Esophagus muscularis mucosa (tissue), 4 donors: ENCODE results near the gene PFKFB3. TPM values are rescaled to one million over a fixed set of nuclear protein-coding genes. Genes with fewer than 3 reads are reported as not detected.
"Not testable (repeated sequence)": the region's sequence is repeated elsewhere in the genome, so short reads cannot be mapped to it uniquely, and the experiment has no call there.

Experiments
- DNase-seq: peaks from one replicate; pipeline ENCODE4 v3.0.0-alpha.2; 2017; ENCODE audit errors: extremely low spot score
- H3K27ac ChIP-seq, 4 donors: fragments of 200-600 bp; sonication (generic); replicated peaks in 1 of 4; 1 replicate in 3 of 4; 2 replicates in 1 of 4; pipeline ENCODE4 v1.5.1; 2016 to 2019; ENCODE audit warnings: mild to moderate bottlenecking in 1 of 4
- H3K27me3 ChIP-seq, 4 donors: fragments of 200-600 bp; sonication (generic); one replicate each; pipeline versions ENCODE4 v1.5.1 to v1.6.0; 2016 to 2019
- H3K36me3 ChIP-seq, 4 donors: fragments of 200-600 bp; sonication (generic); one replicate each; pipeline ENCODE4 v1.5.1; 2016 to 2019
- H3K4me1 ChIP-seq, 4 donors: fragments of 200-600 bp; sonication (generic); one replicate each; pipeline ENCODE4 v1.5.1; 2016 to 2019
- H3K4me3 ChIP-seq, 4 donors: fragments of 200-600 bp; sonication (generic); 1 replicate in 2 of 4; 2 replicates in 2 of 4; pipeline ENCODE4 v1.5.1; 2016 to 2019; ENCODE audit warnings: mild to moderate bottlenecking in 4 of 4, moderate library complexity in 1 of 4
- H3K9me3 ChIP-seq, 4 donors: fragments of 200-600 bp; sonication (generic); 1 replicate in 3 of 4; 2 replicates in 1 of 4; pipeline ENCODE4 v1.5.1; 2016 to 2019
- EP300 ChIP-seq: sonication (generic); formaldehyde crosslinking; IDR thresholded peaks from one replicate; pipeline ENCODE4 v1.6.1; 2017; ENCODE audit warnings: antibody characterized with exemption
- POLR2A ChIP-seq: fragments of 450-650 bp; IDR thresholded peaks from one replicate; pipeline ENCODE4 v1.6.1; 2017; ENCODE audit warnings: antibody characterized with exemption, moderate library complexity, mild to moderate bottlenecking, low read depth
- POLR2AphosphoS5 ChIP-seq, 2 donors: sonication (generic); formaldehyde crosslinking; IDR thresholded peaks; one replicate each; pipeline ENCODE4 v1.6.1; 2017; ENCODE audit warnings: antibody characterized with exemption in 2 of 2
- WGBS: methylation state at CpG from one replicate; pipeline ENCODE4 v1.1.5; 2018; 5-methylcytosine and 5-hydroxymethylcytosine counted together
- intact Hi-C: fragments of 100-400 bp; cut with DNase I; formaldehyde crosslinking; loops from one replicate; pipeline ENCODE4 v1.15.1; 2023
- total RNA-seq, 4 donors: library from RNA; depleted of rRNA; stranded (reverse); fragments of >200 nt; gene quantifications; one replicate each; pipeline versions ENCODE4 v1.1.0 to v1.2.1, GENCODE V29; 2016
- TF ChIP-seq, protein P1 (sequence below), 3 experiments: fragments of 200-600 bp in 2 of 3; fragments of 450-650 bp in 1 of 3; sonication (generic) in 2 of 3; IDR thresholded peaks; one replicate each; pipeline ENCODE4 v1.5.1; 2017 to 2019; ENCODE audit warnings: antibody characterized with exemption in 3 of 3, mild to moderate bottlenecking in 2 of 3, moderate library complexity in 1 of 3

The PFKFB3 gene
- total RNA-seq, 4 donors from 2014 or later, result 22.4 to 49.1 (median 37.9) TPM

- no peak for DNase-seq
- 73% methylated on average over 6 of the region's 6 CpGs for WGBS
- Histone ChIP-seq H3K27ac (peak overlapping the region; percentile 78 to 80 (median 79)), H3K4me1 (peaks cover 44 to 87% (median 80%) of the 10 kb centered on the region in 4 donors), H3K4me3 (no peak overlapping the region), H3K27me3 (no peaks in the 10 kb centered on the region), H3K9me3 (no peaks in the 10 kb centered on the region), H3K36me3 (no peaks in the 10 kb centered on the region)
- intact Hi-C loops, result no loop called here
- TF ChIP-seq, protein P1, sequence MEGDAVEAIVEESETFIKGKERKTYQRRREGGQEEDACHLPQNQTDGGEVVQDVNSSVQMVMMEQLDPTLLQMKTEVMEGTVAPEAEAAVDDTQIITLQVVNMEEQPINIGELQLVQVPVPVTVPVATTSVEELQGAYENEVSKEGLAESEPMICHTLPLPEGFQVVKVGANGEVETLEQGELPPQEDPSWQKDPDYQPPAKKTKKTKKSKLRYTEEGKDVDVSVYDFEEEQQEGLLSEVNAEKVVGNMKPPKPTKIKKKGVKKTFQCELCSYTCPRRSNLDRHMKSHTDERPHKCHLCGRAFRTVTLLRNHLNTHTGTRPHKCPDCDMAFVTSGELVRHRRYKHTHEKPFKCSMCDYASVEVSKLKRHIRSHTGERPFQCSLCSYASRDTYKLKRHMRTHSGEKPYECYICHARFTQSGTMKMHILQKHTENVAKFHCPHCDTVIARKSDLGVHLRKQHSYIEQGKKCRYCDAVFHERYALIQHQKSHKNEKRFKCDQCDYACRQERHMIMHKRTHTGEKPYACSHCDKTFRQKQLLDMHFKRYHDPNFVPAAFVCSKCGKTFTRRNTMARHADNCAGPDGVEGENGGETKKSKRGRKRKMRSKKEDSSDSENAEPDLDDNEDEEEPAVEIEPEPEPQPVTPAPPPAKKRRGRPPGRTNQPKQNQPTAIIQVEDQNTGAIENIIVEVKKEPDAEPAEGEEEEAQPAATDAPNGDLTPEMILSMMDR (IDR thresholded peaks at IDR 0.05), result no peak
- no peak for TF ChIP-seq POLR2AphosphoS5 (IDR thresholded peaks at IDR 0.05)
- TF ChIP-seq POLR2A, result no peak
- TF ChIP-seq EP300, result no peak
These were observed 7.4 kb upstream of the PFKFB3 start for GRCh38 chr10:6195376-6195775.

- H3K36me3 ChIP-seq, result no peaks in the 10 kb centered on the region
- TF ChIP-seq POLR2A, result no peak
- peak; percentile 45 to 56 for TF ChIP-seq POLR2AphosphoS5 (IDR thresholded peaks at IDR 0.05)
- no peak for TF ChIP-seq EP300
- no peak for DNase-seq
- H3K27me3 ChIP-seq, result no peaks in the 10 kb centered on the region
- intact Hi-C loops, result no loop called here
- no peaks in the 10 kb centered on the region for H3K9me3 ChIP-seq
- peaks cover 44 to 90% (median 82%) of the 10 kb centered on the region in 4 donors for H3K4me1 ChIP-seq
- 61% methylated on average over 9 of the region's 9 CpGs for WGBS
- peak overlapping the region; percentile 78 to 80 (median 79) for H3K27ac ChIP-seq
- no peak overlapping the region for H3K4me3 ChIP-seq
These were observed 6.9 kb upstream of the PFKFB3 start for GRCh38 chr10:6195846-6196245.

DNA sequence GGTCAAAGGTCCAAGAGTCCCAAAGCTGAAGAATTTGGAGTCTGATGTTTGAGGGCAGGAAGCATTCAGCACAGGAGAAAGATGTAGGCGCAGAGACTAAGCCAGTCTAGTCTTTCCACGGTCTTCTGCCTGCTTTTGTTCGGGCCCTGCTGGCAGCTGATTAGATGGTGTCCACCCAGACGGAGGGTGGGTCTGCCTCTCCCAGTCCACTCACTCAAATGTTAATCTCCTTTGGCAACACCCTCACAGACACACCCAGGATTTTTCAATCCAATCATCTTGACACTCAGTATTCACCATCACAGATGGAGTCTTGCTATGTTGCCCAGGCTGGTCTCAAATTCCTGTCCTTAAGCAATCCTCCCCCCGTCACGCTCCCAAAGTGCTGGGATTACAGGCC, 6.2 kb upstream of the PFKFB3 start:
- H3K9me3 ChIP-seq, DNase-seq, H3K36me3 ChIP-seq, intact Hi-C loops, H3K27me3 ChIP-seq, H3K4me3 ChIP-seq: not testable (repeated sequence)
- peaks cover 40 to 90% (median 82%) of the 10 kb centered on the region in 4 donors for H3K4me1 ChIP-seq
- peak overlapping the region; percentile 78 to 80 (median 79) for H3K27ac ChIP-seq
- WGBS, result 84% methylated on average over 6 of the region's 6 CpGs

DNA sequence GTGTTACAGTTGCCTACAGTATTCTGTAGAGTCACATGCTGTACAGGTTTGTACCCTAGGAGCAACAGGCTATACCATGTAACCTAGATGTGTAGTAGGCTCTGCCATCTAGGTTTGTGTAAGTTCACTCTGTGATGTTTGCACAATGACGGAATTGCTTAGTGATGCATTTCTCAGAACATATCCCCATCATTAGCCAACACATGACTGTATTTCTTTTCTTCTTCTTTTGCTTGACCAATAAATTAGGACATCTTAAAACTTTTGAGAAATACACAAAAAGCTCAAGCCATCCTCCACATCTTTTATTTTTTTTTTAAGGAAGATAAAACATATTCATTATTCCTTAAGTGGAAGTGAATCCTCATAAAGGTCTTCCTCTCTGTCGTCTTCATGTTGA, 5.4 kb upstream of the PFKFB3 start:
- intact Hi-C loops, result no loop called here
- Histone ChIP-seq H3K9me3 (no peaks in the 10 kb centered on the region), H3K4me1 (peaks cover 41 to 90% (median 83%) of the 10 kb centered on the region in 4 donors), H3K27ac (peak overlapping the region; percentile 78 to 80 (median 79)), H3K36me3 (no peaks in the 10 kb centered on the region), H3K4me3 (no peak overlapping the region), H3K27me3 (no peaks in the 10 kb centered on the region)
- TF ChIP-seq EP300 (no peak), POLR2AphosphoS5 (IDR thresholded peaks at IDR 0.05) (peak in 1 of 2 donors; percentile 24), POLR2A (no peak)
- TF ChIP-seq, protein P1 (IDR thresholded peaks at IDR 0.05), result no peak
- no peak for DNase-seq
- WGBS, result 74% methylated on average over 2 of the region's 2 CpGs

DNA sequence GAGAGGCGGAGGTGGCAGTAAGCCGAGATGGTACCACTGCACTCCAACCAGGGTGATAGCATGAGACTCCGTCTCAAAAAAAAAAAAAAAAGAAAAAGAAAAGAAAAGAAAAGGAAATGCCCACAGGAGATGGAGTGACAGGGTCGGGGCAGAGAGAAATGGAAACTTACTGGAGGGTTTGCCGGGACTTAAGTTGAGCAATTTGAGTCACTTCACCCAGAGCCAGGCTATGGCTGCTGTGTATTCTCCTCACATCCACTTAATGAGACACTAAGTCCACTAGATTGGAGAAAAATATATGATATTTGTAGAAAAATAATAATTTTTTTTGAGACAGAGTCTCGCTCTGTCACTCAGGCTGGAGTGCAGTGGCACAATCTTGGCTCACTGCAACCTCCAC, 4.6 kb upstream of the PFKFB3 start:
- intact Hi-C loops, result no loop called here
- TF ChIP-seq EP300 (no peak), POLR2AphosphoS5 (IDR thresholded peaks at IDR 0.05) (no peak), POLR2A (no peak)
- TF ChIP-seq, protein P1 (IDR thresholded peaks at IDR 0.05), result no peak
- H3K36me3 ChIP-seq, result no peaks in the 10 kb centered on the region
- no peaks in the 10 kb centered on the region for H3K27me3 ChIP-seq
- H3K9me3 ChIP-seq, result no peaks in the 10 kb centered on the region
- WGBS, result 90% methylated on average over 6 of the region's 6 CpGs
- peak overlapping the region; percentile 78 to 80 (median 79) for H3K27ac ChIP-seq
- no peak overlapping the region for H3K4me3 ChIP-seq
- peaks cover 36 to 84% (median 81%) of the 10 kb centered on the region in 4 donors for H3K4me1 ChIP-seq
- DNase-seq, result no peak

GRCh38 chr10:6199131-6199733, 3.5 kb upstream of the PFKFB3 start:
- intact Hi-C loops, result no loop called here
- no peaks in the 10 kb centered on the region for H3K27me3 ChIP-seq
- H3K36me3 ChIP-seq, result no peaks in the 10 kb centered on the region
- no peaks in the 10 kb centered on the region for H3K9me3 ChIP-seq
- peak overlapping the region in 2 of 4 donors; percentile 44 to 80 for H3K27ac ChIP-seq
- peaks cover 39 to 81% (median 79%) of the 10 kb centered on the region in 4 donors for H3K4me1 ChIP-seq
- no peak overlapping the region for H3K4me3 ChIP-seq
- TF ChIP-seq POLR2A, result no peak
- TF ChIP-seq EP300, result no peak
- no peak for TF ChIP-seq POLR2AphosphoS5 (IDR thresholded peaks at IDR 0.05)
- TF ChIP-seq, protein P1 (IDR thresholded peaks at IDR 0.05), result no peak
- DNase-seq, result no peak
- 80% methylated on average over 6 of the region's 6 CpGs for WGBS
